PC-9 (cell line): ENCODE results near the gene MICAL3.

Experiments
- CTCF ChIP-seq: fragments of 200-600 bp; sonication (generic); conservative IDR thresholded peaks from 2 replicates; pipeline ENCODE4 v1.6.1; 2017; ENCODE audit warnings: mixed run types, antibody characterized with exemption, mild to moderate bottlenecking, moderate library complexity
- EZH2 ChIP-seq: fragments of 200-600 bp; sonication (generic); IDR thresholded peaks from 2 replicates; pipeline ENCODE4 v1.8.0; 2017; ENCODE audit warnings: antibody characterized with exemption, low read depth

- no peak for TF ChIP-seq EZH2
- no peak for TF ChIP-seq CTCF
These were observed 23.8 kb downstream of the MICAL3 start for GRCh38 chr22:18000441-18001039.
